ENCODE measurements around the gene GSTP1.
"Not testable (repeated sequence)": the region's sequence is repeated elsewhere in the genome, so short reads cannot be mapped to it uniquely, and the experiment has no call there.

The GSTP1 gene

DNA sequence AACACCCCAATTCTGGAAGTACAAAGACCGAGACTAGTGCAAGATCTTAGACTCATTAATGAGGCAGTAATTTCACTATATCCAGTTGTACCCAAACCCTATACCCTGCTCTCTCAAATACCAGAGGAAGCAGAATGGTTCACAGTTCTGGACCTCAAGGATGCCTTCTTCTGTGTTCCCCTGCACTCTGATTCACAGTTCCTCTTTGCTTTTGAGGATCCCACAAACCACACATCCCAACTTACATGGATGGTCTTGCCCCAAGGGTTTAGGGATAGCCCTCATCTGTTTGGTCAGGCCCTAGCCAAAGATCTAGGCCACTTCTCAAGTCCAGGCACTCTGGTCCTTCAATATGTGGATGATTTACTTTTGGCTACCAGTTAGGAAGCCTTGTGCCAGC lies 40.2 kb downstream of the GSTP1 start:
- not testable (repeated sequence) for H3K4me1 ChIP-seq (ENCODE audit: low read length); H3K4me3 ChIP-seq (ENCODE audit: low read length); H3K27me3 ChIP-seq (ENCODE audit: low read depth, low read length); H2AFZ ChIP-seq (ENCODE audit: low read depth, low read length); H3K9me3 ChIP-seq (ENCODE audit: insufficient read depth, low read length); H3K79me2 ChIP-seq (ENCODE audit: low read length); H3K9ac ChIP-seq (ENCODE audit: low read length); H4K20me1 ChIP-seq (ENCODE audit: insufficient read depth, low read length); H3K4me2 ChIP-seq (ENCODE audit: low read length); H3K27ac ChIP-seq (ENCODE audit: low read length)
- H3K36me3 ChIP-seq (replicated peaks; ENCODE audit: low read depth, low read length) = peaks cover 10% of the 10 kb centered on the region

- peaks cover 10% of the 10 kb centered on the region for H3K36me3 ChIP-seq (replicated peaks; ENCODE audit: low read depth, low read length)
- not testable (repeated sequence) for H3K27ac ChIP-seq (ENCODE audit: low read length); H3K4me3 ChIP-seq (ENCODE audit: low read length); H3K27me3 ChIP-seq (ENCODE audit: low read depth, low read length); H3K4me2 ChIP-seq (ENCODE audit: low read length); H3K9me3 ChIP-seq (ENCODE audit: insufficient read depth, low read length); H3K79me2 ChIP-seq (ENCODE audit: low read length); H4K20me1 ChIP-seq (ENCODE audit: insufficient read depth, low read length); H3K9ac ChIP-seq (ENCODE audit: low read length); H2AFZ ChIP-seq (ENCODE audit: low read depth, low read length)
- peaks cover 17% of the 10 kb centered on the region for H3K4me1 ChIP-seq (ENCODE audit: low read length)
Observed at GRCh38 chr11:67626131-67626833, 42.7 kb downstream of the GSTP1 start.

GRCh38 chr11:67626970-67627369 lies 43.4 kb downstream of the GSTP1 start:
- no peak overlapping the region for H3K4me2 ChIP-seq (ENCODE audit: low read length)
- no peaks in the 10 kb centered on the region for H3K27me3 ChIP-seq (ENCODE audit: low read depth, low read length)
- H3K79me2 ChIP-seq (ENCODE audit: low read length) = peaks cover 4% of the 10 kb centered on the region; the same call in 1 of the 2 replicates
- H3K9ac ChIP-seq (ENCODE audit: low read length) = no peak overlapping the region
- no peak overlapping the region for H3K4me3 ChIP-seq (ENCODE audit: low read length)
- H4K20me1 ChIP-seq (ENCODE audit: insufficient read depth, low read length) = no peaks in the 10 kb centered on the region
- H2AFZ ChIP-seq (ENCODE audit: low read depth, low read length) = no peak overlapping the region
- H3K36me3 ChIP-seq (replicated peaks; ENCODE audit: low read depth, low read length) = peaks cover 10% of the 10 kb centered on the region
- H3K4me1 ChIP-seq (ENCODE audit: low read length) = peaks cover 19% of the 10 kb centered on the region
- H3K27ac ChIP-seq (ENCODE audit: low read length) = no peak overlapping the region
- H3K9me3 ChIP-seq (ENCODE audit: insufficient read depth, low read length) = no peaks in the 10 kb centered on the region
- TF ChIP-seq CTCF (IDR thresholded peaks at IDR 0.05; ENCODE audit: low read depth, low read length) = no peak
- TF ChIP-seq EZH2phosphoT487 (IDR thresholded peaks at IDR 0.05; ENCODE audit: low read depth) = no peak

DNA sequence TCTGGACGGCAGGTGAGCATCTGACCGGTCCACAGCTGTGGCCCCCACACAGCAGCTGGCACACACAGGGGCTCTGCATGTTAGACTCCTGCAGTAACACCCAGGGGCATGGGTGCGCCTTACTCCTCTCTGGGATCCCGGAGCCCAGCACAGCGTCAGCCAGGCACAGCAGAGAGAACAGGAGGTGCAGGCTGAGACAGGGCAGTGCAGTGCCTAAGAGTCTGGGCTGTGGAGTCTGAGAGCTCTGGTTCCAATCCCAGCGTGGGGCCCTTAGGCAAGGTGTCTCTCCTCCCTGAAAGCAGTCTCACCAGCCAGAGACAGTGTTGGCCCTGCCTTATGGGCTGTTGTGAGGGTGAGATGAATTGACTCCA lies 43.8 kb downstream of the GSTP1 start:
- H4K20me1 ChIP-seq (ENCODE audit: insufficient read depth, low read length) = no peaks in the 10 kb centered on the region
- H3K4me2 ChIP-seq (ENCODE audit: low read length) = no peak overlapping the region
- H2AFZ ChIP-seq (ENCODE audit: low read depth, low read length) = no peak overlapping the region
- TF ChIP-seq CTCF (IDR thresholded peaks at IDR 0.05; ENCODE audit: low read depth, low read length) (no peak), EZH2phosphoT487 (IDR thresholded peaks at IDR 0.05; ENCODE audit: low read depth) (no peak)
- H3K27ac ChIP-seq (ENCODE audit: low read length) = no peak overlapping the region
- peaks cover 10% of the 10 kb centered on the region for H3K36me3 ChIP-seq (replicated peaks; ENCODE audit: low read depth, low read length)
- H3K9me3 ChIP-seq (ENCODE audit: insufficient read depth, low read length) = no peaks in the 10 kb centered on the region
- H3K4me1 ChIP-seq (ENCODE audit: low read length) = peaks cover 19% of the 10 kb centered on the region
- no peak overlapping the region for H3K9ac ChIP-seq (ENCODE audit: low read length)
- H3K79me2 ChIP-seq (ENCODE audit: low read length) = peaks cover 4% of the 10 kb centered on the region; the same call in 1 of the 2 replicates
- no peak overlapping the region for H3K4me3 ChIP-seq (ENCODE audit: low read length)
- H3K27me3 ChIP-seq (ENCODE audit: low read depth, low read length) = no peaks in the 10 kb centered on the region

DNA sequence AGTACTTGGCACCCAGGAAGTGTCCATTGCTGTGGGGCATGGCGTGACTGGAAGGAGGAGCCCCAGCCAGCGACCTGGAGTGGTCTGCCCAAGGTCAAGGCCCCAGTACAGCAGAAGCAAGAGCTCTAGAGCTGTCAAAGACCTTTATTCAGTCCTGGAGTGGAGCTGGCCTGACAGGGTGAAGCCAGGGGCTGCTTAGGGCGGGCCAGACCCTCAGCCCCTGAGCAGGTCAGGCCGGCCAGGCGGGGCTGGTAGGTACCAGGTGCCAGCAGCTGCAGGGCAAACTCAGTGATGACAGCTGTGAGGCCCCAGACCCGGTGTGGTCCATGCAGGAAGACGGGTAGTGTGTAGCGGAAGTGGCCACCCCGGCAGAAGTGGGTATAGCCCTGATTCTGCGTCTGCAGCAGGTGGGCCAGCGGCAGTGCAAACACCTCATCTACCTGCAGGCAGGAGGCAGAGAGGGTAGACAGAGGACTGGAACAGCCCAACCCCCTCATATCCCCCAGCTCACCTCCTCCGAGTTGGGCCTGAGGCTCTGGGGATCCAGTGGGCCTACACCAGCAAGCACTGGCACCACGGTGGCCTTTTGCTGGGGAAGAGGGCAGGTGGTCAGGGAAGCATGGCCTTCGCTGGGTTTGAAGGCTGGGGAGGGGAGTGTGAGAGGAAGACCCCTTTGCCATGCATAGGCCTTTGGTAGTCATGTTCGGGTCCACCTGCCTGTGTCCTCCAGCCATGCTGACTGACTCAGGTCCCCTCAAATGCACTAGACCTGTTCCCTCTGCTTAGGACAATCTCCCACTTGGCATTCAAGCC lies 44.4 kb downstream of the GSTP1 start:
- Histone ChIP-seq H3K9ac (ENCODE audit: low read length) (peak overlapping the region; percentile 72), H2AFZ (ENCODE audit: low read depth, low read length) (no peak overlapping the region)

More for the DNA sequence above, 44.4 kb downstream of the GSTP1 start:
- Histone ChIP-seq H3K36me3 (replicated peaks; ENCODE audit: low read depth, low read length) (peaks cover 10% of the 10 kb centered on the region), H3K4me2 (ENCODE audit: low read length) (peak overlapping the region; percentile 91), H4K20me1 (ENCODE audit: insufficient read depth, low read length) (no peaks in the 10 kb centered on the region), H3K9me3 (ENCODE audit: insufficient read depth, low read length) (no peaks in the 10 kb centered on the region), H3K27me3 (ENCODE audit: low read depth, low read length) (no peaks in the 10 kb centered on the region), H3K4me1 (ENCODE audit: low read length) (peaks cover 19% of the 10 kb centered on the region), H3K4me3 (ENCODE audit: low read length) (peak overlapping the region; percentile 82), H3K27ac (ENCODE audit: low read length) (no peak overlapping the region), H3K79me2 (ENCODE audit: low read length) (peaks cover 4% of the 10 kb centered on the region; the same call in 1 of the 2 replicates)
- TF ChIP-seq CTCF (IDR thresholded peaks at IDR 0.05; ENCODE audit: low read depth, low read length) (no peak), EZH2phosphoT487 (IDR thresholded peaks at IDR 0.05; ENCODE audit: low read depth) (no peak)
